Hematopoietic multipotent progenitor cell treated with erythropoietin and hydrocortisone succinate and interleukin-3 and kit ligand, for 15 days (in vitro differentiated cells): ENCODE results near the gene ZNF45.
"Not testable (repeated sequence)": the region's sequence is repeated elsewhere in the genome, so short reads cannot be mapped to it uniquely, and the experiment has no call there.

Experiments used
- DNase-seq: peaks from one replicate; pipeline ENCODE4 v3.0.0-alpha.2; 2015; ENCODE audit warnings: low spot score

The ZNF45 gene

DNA sequence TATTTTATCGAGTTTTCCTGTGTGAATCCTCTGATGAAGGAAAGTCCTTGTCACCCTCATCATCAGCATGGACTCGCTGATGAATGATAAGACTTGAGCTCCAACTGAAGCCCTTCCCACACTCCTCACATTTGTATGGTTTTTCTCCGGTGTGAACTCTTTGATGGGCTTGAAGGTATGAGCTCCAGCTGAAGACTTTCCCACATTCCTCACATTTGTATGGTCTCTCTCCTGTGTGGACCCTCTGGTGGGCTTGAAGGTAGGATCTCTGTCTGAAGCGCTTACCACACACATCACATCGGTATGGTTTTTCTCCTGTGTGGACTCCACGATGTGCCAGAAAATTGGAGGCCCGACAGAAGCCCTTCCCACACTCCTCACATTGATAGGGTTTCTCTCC lies 21.7 kb downstream of the ZNF45 start:
- no peak for DNase-seq

DNA sequence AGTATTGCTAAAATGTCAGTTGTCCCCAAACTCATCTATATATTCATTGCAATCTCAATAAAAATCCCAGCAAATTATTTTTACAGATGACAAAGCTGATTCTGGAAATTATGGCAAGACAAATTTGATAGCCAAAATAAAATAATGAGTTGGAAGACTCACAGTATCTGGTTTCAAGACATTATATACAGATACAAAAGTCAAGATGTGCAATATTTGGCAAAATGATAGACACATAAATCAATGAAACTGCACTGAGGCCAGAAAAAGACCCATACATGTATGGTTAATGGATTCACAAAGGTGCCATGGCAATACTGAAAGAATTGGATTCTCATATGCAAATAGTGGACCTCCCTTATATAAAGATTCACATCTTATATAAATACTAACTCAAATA lies 24.2 kb downstream of the ZNF45 start:
- no peak for DNase-seq

DNA sequence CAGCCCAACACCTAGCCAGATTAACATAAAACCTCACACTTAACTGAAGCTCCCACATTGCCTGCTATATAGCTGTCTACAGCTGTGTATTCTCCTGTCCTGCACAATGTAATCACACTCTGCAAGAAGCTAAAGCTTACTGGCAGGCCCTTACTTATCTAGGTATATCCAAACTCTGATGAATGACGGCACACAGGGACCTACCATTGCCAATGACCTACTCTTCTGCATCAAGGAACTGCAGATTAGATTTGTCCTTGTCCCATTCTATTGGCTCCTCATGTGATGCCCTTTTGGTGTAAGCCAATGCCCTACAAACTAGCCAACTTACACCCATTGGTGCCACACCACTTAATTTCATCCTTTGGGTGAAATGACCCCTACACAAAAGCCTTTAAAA lies 26.4 kb downstream of the ZNF45 start:
- no peak for DNase-seq

DNA sequence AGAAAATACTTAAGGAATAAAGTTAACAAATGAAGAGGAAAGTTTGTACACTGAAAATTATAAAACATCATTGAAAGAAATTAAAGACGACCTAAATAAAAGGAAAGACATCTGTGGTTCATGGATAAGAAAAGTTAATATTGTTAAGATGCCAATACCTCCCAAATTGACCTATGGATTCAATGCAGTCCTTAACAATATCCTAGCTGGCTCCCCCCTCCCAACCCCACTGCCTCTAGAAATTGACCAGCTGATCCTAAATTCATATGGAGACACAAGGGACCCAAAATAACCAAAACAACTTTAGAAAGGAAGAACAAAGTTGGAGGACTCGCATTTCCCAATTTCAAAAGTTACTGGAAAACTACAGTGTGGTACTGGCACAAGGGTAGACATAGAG lies 28.3 kb downstream of the ZNF45 start:
- no peak for DNase-seq

- no peak for DNase-seq
These were observed 29.2 kb downstream of the ZNF45 start for GRCh38 chr19:43905897-43906296.

DNA sequence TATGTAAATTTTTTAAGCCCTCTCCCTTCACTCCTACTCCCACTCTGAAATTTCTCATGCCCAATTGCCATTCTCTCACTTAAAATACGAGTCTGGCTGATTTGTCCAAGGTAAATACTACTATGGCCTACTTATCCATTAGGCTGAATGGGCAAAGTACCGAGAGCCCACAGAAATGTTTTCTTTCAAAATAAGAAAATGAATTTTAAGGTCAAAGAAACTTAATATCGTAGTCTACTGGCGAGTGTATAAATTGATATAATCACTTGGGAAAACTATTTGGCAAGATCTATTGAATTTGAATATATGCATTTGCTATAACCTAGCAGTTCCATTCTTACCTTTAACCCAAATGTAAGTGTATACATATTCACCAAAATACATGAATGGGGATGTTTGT lies 32.7 kb downstream of the ZNF45 start:
- no peak for DNase-seq

DNA sequence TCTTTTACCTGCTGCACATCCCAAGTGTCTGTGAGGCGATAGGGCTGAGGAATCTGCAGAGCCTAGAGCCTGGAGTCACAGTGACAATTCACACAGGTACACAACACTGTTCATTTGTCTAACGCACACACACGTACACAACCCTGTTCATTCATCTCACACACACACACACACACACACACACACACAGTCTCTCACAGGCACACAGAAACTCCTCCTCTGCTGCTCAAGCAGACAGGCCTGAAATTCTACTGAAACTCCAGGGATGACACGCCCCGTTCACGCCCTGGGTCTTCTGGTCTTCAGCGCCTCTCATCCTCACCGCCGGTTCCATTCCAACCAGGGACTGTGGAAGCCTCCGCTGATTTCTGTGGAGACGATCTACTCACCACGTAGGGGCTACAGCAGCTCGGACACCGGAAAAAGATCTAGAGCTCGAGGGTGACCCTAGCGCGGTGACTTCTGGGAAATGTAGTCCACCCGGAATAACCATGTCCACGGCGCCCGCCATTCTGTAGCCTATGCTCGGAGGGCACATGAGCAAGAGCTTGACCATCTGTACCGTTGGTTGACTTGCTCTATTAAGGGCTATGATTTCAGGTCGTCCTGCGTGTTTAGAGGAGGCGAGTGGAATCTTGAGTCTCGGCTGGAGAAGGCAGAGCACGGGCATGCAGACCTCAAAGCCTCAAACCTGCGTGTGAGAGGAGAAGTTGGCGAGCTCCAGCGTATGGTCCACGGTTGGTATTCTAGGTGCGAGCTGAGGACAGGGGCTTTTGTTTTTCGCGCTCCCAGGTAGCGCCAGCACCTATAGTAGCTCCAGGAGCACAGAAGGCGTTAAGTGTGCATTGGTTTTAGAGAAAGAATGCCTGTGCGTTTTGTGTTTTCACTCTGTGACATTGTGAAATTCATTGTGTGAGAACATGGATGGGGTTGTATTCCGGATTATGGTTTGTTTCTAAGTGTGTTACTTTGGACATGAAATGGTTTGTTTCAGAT lies 33.4 kb downstream of the ZNF45 start:
- peak; percentile 29 for DNase-seq

DNA sequence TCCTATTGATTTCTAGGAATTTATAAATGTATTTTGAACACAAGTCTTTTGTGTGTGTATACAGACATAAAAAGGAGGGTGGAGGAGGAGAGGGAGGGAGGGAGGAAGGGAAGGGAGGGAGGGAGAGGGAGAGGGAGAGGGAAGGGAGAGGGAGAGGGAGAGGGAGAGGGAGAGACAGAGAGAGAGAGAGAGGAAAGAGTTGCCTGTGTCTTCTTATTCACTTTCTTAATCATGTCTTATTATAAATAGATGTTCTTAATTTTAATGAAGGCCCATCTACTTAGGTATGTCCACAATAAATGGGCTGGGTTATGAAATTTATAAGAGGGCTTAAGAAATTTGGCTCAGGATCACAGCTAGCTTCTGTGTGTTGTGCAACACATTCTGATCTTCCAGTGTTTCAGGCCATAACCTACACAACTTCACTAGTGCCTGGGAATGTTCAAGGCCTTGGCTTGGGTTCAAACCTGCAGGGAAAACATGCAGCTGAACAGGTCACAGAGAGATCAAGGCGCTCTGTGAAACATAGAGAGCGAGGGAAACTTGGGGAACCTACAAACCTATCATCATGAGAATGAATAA lies 39.3 kb downstream of the ZNF45 start:
- no peak for DNase-seq

- no peak for DNase-seq
These were observed 51.2 kb downstream of the ZNF45 start, which contains the start of gene ZNF404 for GRCh38 chr19:43883864-43884263. ZNF404 (minus strand) TSS chr19:43883964.

- no peak for DNase-seq
These were observed 54.6 kb downstream of the ZNF45 start for GRCh38 chr19:43880483-43880882.

- DNase-seq: no peak
These were observed 62.3 kb downstream of the ZNF45 start for GRCh38 chr19:43872547-43873336.

- DNase-seq: not testable (repeated sequence)
These were observed 68.2 kb downstream of the ZNF45 start for GRCh38 chr19:43866923-43867322.
